Spleen (tissue), 11 donors: ENCODE measurements around the gene C10orf90. TPM values are rescaled to one million over a fixed set of nuclear protein-coding genes. Genes with fewer than 3 reads are reported as not detected.

Experiments
- DNase-seq: peaks from one replicate; pipeline ENCODE4 v3.0.0-alpha.2; 2020
- H3K27ac ChIP-seq, 8 donors: fragments of 200-600 bp; sonication (generic) in 7 of 8; 1 replicate in 4 of 8; 2 replicates in 4 of 8; pipeline versions ENCODE4 v1.5.0 to v1.8.0; 2016 to 2021; ENCODE audit warnings: inconsistent platforms in 4 of 8, mild to moderate bottlenecking in 4 of 8, moderate library complexity in 1 of 8
- H3K27me3 ChIP-seq, 7 donors: fragments of 200-600 bp; sonication (generic) in 6 of 7; replicated peaks in 1 of 7; 1 replicate in 4 of 7; 2 replicates in 3 of 7; pipeline versions ENCODE4 v1.5.0 to v1.8.0; 2016 to 2021; ENCODE audit warnings: inconsistent platforms in 3 of 7, mild to moderate bottlenecking in 1 of 7
- H3K36me3 ChIP-seq, 6 donors: fragments of 200-600 bp; sonication (generic) in 5 of 6; 1 replicate in 4 of 6; 2 replicates in 2 of 6; pipeline versions ENCODE4 v1.5.0 to v1.8.0; 2016 to 2021; ENCODE audit warnings: inconsistent platforms in 2 of 6
- H3K4me1 ChIP-seq, 6 donors: fragments of 200-600 bp; sonication (generic) in 5 of 6; 1 replicate in 3 of 6; 2 replicates in 3 of 6; pipeline versions ENCODE4 v1.5.0 to v1.8.0; 2016 to 2021; ENCODE audit warnings: inconsistent platforms in 3 of 6
- H3K4me3 ChIP-seq, 8 donors: fragments of 200-600 bp; sonication (generic) in 7 of 8; 1 replicate in 4 of 8; 2 replicates in 4 of 8; pipeline versions ENCODE4 v1.5.0 to v1.8.0; 2016 to 2021; ENCODE audit warnings: inconsistent platforms in 4 of 8, mild to moderate bottlenecking in 4 of 8, moderate library complexity in 2 of 8
- H3K9me3 ChIP-seq, 8 donors: fragments of 200-600 bp; sonication (generic) in 7 of 8; 1 replicate in 4 of 8; 2 replicates in 4 of 8; pipeline versions ENCODE4 v1.5.0 to v1.8.0; 2016 to 2021; ENCODE audit warnings: inconsistent platforms in 4 of 8
- POLR2A ChIP-seq, 3 donors: fragments of 450-650 bp; IDR thresholded peaks; one replicate each; pipeline ENCODE4 v1.5.1; 2017; ENCODE audit warnings: antibody characterized with exemption in 3 of 3, mild to moderate bottlenecking in 1 of 3
- POLR2AphosphoS5 ChIP-seq, 3 donors: sonication (generic); formaldehyde crosslinking; IDR thresholded peaks; one replicate each; pipeline ENCODE4 v1.5.1; 2017; ENCODE audit warnings: antibody characterized with exemption in 3 of 3
- WGBS, 5 donors: extraction: QIAGEN DNeasy Blood & Tissue Kit in 3 of 5; methylation state at CpG; one replicate each; pipeline versions ENCODE4 v1.1.5 to v1.1.7; 2013 to 2018; 5-methylcytosine and 5-hydroxymethylcytosine counted together
- intact Hi-C: fragments of 100-400 bp; cut with DNase I; formaldehyde crosslinking; loops from one replicate; pipeline ENCODE4 v1.15.0; 2023; ENCODE audit warnings: low total_unique reads
- polyA plus RNA-seq, 3 donors: library from polyadenylated mRNA; stranded (reverse); fragments of 200-250 nt; gene quantifications; one replicate each; pipeline ENCODE4 v1.2.1, GENCODE V29; 2013
- total RNA-seq, 7 donors: library from RNA; depleted of rRNA in 3 of 7; stranded (reverse); fragments of >200 nt in 3 of 7; fragmentation: NEBNext Ultra II Directional in 4 of 7; extraction: Animal tissue kit (Norgen Biotek cat#: 25700) in 4 of 7; gene quantifications; one replicate each; pipeline versions ENCODE4 v1.1.0 to v1.2.1, GENCODE V29; 2016 to 2021
- TF ChIP-seq, protein P1 (sequence below), 11 experiments: fragments of 200-600 bp in 7 of 11; fragments of 450-650 bp in 4 of 11; sonication (generic) in 4 of 11; IDR thresholded peaks in 8 of 11; conservative IDR thresholded peaks in 3 of 11; 1 replicate in 7 of 11; 2 replicates in 4 of 11; pipeline versions ENCODE4 v1.4.0 to v1.8.0; 2016 to 2021; ENCODE audit warnings: antibody characterized with exemption in 11 of 11, inconsistent platforms in 4 of 11, mild to moderate bottlenecking in 1 of 11
- donor health status: healthy with polysubstance abuse.
- donor health status: DM: no; HTN: no; CAD: no; lungs with moderate emphysema.
- donor health status: DM: no; HTN: no; CAD: no.
- donor health status: Bipolar disorder and iron deficiency.
- donor health status: healthy.
- donor health status: DM: no; HTN: no; CAD: no.
- donor health status: DM: yes; HTN: yes; CAD: no.

C10orf90 gene
- total and polyA plus RNA-seq, 10 donors: 0.05 to 0.06 TPM; not detected in 8

GRCh38 chr10:126475074-126475691, 195.3 kb downstream of the C10orf90 start:
- 76 to 87% (median 81%) methylated on average over 6 of the region's 6 CpGs for WGBS, 5 donors
- intact Hi-C loops: no loop called here
- TF ChIP-seq, protein P1, sequence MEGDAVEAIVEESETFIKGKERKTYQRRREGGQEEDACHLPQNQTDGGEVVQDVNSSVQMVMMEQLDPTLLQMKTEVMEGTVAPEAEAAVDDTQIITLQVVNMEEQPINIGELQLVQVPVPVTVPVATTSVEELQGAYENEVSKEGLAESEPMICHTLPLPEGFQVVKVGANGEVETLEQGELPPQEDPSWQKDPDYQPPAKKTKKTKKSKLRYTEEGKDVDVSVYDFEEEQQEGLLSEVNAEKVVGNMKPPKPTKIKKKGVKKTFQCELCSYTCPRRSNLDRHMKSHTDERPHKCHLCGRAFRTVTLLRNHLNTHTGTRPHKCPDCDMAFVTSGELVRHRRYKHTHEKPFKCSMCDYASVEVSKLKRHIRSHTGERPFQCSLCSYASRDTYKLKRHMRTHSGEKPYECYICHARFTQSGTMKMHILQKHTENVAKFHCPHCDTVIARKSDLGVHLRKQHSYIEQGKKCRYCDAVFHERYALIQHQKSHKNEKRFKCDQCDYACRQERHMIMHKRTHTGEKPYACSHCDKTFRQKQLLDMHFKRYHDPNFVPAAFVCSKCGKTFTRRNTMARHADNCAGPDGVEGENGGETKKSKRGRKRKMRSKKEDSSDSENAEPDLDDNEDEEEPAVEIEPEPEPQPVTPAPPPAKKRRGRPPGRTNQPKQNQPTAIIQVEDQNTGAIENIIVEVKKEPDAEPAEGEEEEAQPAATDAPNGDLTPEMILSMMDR (IDR thresholded peaks at IDR 0.05 in 8 of 11, conservative IDR thresholded peaks at IDR 0.05 in 3 of 11): no peak
- TF ChIP-seq POLR2AphosphoS5 (IDR thresholded peaks at IDR 0.05) (no peak), POLR2A (IDR thresholded peaks at IDR 0.05) (no peak)
- no peak for DNase-seq
- H3K9me3 ChIP-seq: peaks cover 0 to 3% (median 0%) of the 10 kb centered on the region in 8 donors
- H3K27me3 ChIP-seq: peaks cover 0 to 17% (median 0%) of the 10 kb centered on the region in 7 donors
- peaks cover 0 to 5% (median 0%) of the 10 kb centered on the region in 6 donors for H3K4me1 ChIP-seq
- no peaks in the 10 kb centered on the region for H3K36me3 ChIP-seq
- H3K4me3 ChIP-seq: no peak overlapping the region
- no peak overlapping the region for H3K27ac ChIP-seq

DNA sequence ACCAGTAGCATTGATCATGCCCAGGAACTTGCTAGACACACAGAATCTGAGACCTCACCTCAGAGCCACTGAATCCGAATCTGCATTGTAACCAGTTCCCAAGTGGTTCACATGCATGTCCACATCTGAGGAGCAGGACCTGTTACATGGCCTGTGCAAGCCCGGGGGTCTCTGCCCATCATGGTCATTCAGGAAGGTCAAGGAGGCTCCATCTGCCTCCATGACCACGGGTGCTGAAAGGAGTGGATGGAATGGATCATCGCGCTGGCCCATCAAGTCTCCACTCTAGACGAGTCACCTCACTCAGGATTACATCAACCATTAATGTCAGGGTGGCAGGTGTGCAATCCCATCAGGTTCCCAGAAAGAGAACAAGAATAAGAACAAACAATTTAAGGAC, 196.5 kb downstream of the C10orf90 start:
- DNase-seq: no peak
- TF ChIP-seq POLR2A (IDR thresholded peaks at IDR 0.05) (no peak), POLR2AphosphoS5 (IDR thresholded peaks at IDR 0.05) (no peak)
- TF ChIP-seq, protein P1 (IDR thresholded peaks at IDR 0.05 in 8 of 11, conservative IDR thresholded peaks at IDR 0.05 in 3 of 11): no peak
- H3K27ac ChIP-seq: no peak overlapping the region
- peaks cover 0 to 11% (median 0%) of the 10 kb centered on the region in 6 donors for H3K4me1 ChIP-seq
- no peaks in the 10 kb centered on the region for H3K36me3 ChIP-seq
- H3K4me3 ChIP-seq: no peak overlapping the region
- intact Hi-C loops: no loop called here
- WGBS, 5 donors: 83 to 90% (median 90%) methylated on average over 6 of the region's 6 CpGs
- H3K9me3 ChIP-seq: peaks cover 0 to 3% (median 0%) of the 10 kb centered on the region in 8 donors
- H3K27me3 ChIP-seq: peaks cover 0 to 22% (median 0%) of the 10 kb centered on the region in 7 donors

DNA sequence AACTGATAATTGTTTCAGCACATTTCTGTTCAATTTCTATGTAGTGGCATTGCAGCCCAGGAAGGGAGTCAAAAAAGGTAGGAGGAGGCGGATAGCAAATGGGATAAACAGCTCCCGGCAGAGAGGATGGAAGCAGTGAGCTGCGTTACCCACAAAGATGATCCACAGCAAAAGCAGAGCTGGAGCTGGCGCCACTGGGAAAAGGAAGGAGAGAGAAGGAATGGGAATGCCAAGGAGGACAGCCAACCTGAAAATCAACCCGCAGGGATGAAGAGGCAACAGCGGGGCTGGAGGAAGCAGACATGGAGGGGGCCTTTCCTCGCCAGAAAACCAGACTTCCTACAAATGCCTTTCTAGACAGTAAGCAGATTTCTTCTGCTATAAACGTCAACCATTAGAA, 199.5 kb downstream of the C10orf90 start:
- TF ChIP-seq, protein P1 (IDR thresholded peaks at IDR 0.05 in 8 of 11, conservative IDR thresholded peaks at IDR 0.05 in 3 of 11): no peak
- no peak for TF ChIP-seq POLR2AphosphoS5 (IDR thresholded peaks at IDR 0.05)
- H3K36me3 ChIP-seq: no peaks in the 10 kb centered on the region
- H3K27me3 ChIP-seq: peaks cover 0 to 13% (median 0%) of the 10 kb centered on the region in 7 donors
- no peak overlapping the region for H3K27ac ChIP-seq
- DNase-seq: no peak
- peaks cover 0 to 3% (median 0%) of the 10 kb centered on the region in 8 donors for H3K9me3 ChIP-seq
- 47 to 60% (median 55%) methylated on average over 8 of the region's 8 CpGs for whole genome bisulfite sequencing, 5 donors
- no peak overlapping the region for H3K4me3 ChIP-seq
- intact Hi-C loops: no loop called here
- peaks cover 0 to 7% (median 0%) of the 10 kb centered on the region in 6 donors for H3K4me1 ChIP-seq

- Histone ChIP-seq H3K27ac (no peak overlapping the region), H3K4me3 (no peak overlapping the region), H3K27me3 (peaks cover 0 to 13% (median 0%) of the 10 kb centered on the region in 7 donors), H3K9me3 (peaks cover 0 to 3% (median 0%) of the 10 kb centered on the region in 8 donors), H3K36me3 (no peaks in the 10 kb centered on the region), H3K4me1 (peaks cover 0 to 7% (median 0%) of the 10 kb centered on the region in 6 donors)
- TF ChIP-seq, protein P1 (IDR thresholded peaks at IDR 0.05 in 8 of 11, conservative IDR thresholded peaks at IDR 0.05 in 3 of 11): no peak
- TF ChIP-seq POLR2AphosphoS5 (IDR thresholded peaks at IDR 0.05): no peak
- TF ChIP-seq POLR2A (IDR thresholded peaks at IDR 0.05): no peak
- 72 to 80% (median 75%) methylated on average over 5 of the region's 5 CpGs for WGBS, 5 donors
- no peak for DNase-seq
- intact Hi-C loops: no loop called here
These were observed 200.8 kb downstream of the C10orf90 start for GRCh38 chr10:126469692-126470091.
